Measurements from ENCODE around the gene KRTAP5-7.

DNA sequence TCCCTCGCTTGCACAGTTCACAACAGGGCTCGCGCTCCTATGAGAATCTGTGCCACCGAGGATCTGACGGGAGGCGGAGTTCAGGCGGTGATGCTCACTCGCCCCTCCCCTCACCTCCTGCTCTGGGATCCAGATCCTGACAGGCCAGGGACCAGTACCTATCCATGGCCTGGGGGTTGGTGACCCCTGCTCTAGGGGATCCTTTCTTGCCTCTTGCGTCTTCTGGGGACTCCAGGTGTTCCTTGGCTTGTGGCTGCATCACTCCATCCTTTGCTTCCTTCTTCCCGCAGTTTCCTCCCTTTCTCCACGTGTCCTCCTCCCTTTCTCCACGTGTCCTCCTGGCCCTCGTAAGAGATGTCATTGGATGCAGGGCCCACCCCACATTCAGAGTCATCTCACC, 30.6 kb upstream of the KRTAP5-7 start:
- TF ChIP-seq, protein P1, sequence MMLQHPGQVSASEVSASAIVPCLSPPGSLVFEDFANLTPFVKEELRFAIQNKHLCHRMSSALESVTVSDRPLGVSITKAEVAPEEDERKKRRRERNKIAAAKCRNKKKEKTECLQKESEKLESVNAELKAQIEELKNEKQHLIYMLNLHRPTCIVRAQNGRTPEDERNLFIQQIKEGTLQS (IDR thresholded peaks at IDR 0.05): no peak
- TF ChIP-seq YY1 (IDR thresholded peaks at IDR 0.05) (no peak), HNF4A (conservative IDR thresholded peaks at IDR 0.05) (no peak), RAD21 (IDR thresholded peaks at IDR 0.05) (no peak)
- TF ChIP-seq, protein P2, sequence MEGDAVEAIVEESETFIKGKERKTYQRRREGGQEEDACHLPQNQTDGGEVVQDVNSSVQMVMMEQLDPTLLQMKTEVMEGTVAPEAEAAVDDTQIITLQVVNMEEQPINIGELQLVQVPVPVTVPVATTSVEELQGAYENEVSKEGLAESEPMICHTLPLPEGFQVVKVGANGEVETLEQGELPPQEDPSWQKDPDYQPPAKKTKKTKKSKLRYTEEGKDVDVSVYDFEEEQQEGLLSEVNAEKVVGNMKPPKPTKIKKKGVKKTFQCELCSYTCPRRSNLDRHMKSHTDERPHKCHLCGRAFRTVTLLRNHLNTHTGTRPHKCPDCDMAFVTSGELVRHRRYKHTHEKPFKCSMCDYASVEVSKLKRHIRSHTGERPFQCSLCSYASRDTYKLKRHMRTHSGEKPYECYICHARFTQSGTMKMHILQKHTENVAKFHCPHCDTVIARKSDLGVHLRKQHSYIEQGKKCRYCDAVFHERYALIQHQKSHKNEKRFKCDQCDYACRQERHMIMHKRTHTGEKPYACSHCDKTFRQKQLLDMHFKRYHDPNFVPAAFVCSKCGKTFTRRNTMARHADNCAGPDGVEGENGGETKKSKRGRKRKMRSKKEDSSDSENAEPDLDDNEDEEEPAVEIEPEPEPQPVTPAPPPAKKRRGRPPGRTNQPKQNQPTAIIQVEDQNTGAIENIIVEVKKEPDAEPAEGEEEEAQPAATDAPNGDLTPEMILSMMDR (IDR thresholded peaks at IDR 0.05; ENCODE audit: low read depth, low read length, missing input control): no peak
